Fibroblast of lung (primary cell): ENCODE results near the gene CCDC97. TPM values are rescaled to one million over a fixed set of nuclear protein-coding genes. Genes with fewer than 3 reads are reported as not detected.
A peak's percentile ranks its signal among the peaks of the same experiment; 100 is the strongest.

Source experiments
- DNase-seq, 2 donors: peaks; one replicate each; pipeline versions ENCODE4 v3.0.0 to v3.0.0-alpha.2; 2010; ENCODE audit warnings: low read depth in 2 of 2
- H2AFZ ChIP-seq: 2 replicates; pipeline ENCODE4 v1.5.1; 2012; ENCODE audit warnings: low read length, control low read depth, inconsistent platforms
- H3K27ac ChIP-seq: 2 replicates; pipeline ENCODE4 v1.5.1; 2011; ENCODE audit warnings: low read length, control low read depth; ENCODE audit not compliant: insufficient read depth
- H3K27me3 ChIP-seq: 2 replicates; pipeline ENCODE4 v1.5.1; 2011; ENCODE audit warnings: mild to moderate bottlenecking, low read length; ENCODE audit not compliant: control insufficient read depth, insufficient read depth
- H3K36me3 ChIP-seq: 2 replicates; pipeline ENCODE4 v1.5.1; 2011; ENCODE audit warnings: low read length; ENCODE audit not compliant: control insufficient read depth, insufficient read depth
- H3K4me1 ChIP-seq: 2 replicates; pipeline ENCODE4 v1.5.1; 2011; ENCODE audit warnings: low read length; ENCODE audit not compliant: control insufficient read depth, insufficient read depth; ENCODE audit errors: extremely low read depth
- H3K4me2 ChIP-seq: 2 replicates; pipeline ENCODE4 v1.5.1; 2011; ENCODE audit warnings: low read length, control low read depth; ENCODE audit not compliant: insufficient read depth; ENCODE audit errors: extremely low read depth
- H3K4me3 ChIP-seq, 4 experiments: fragments of 200-600 bp in 1 of 4; sonication (generic) in 1 of 4; replicated peaks in 1 of 4; 2 replicates each; pipeline ENCODE4 v1.5.1; 2011 to 2016; ENCODE audit warnings: low read length in 4 of 4, low read depth in 3 of 4, mild to moderate bottlenecking in 3 of 4, control low read depth in 2 of 4, inconsistent platforms in 1 of 4, mixed read lengths in 1 of 4; ENCODE audit not compliant: insufficient read depth in 1 of 4; ENCODE audit errors: control extremely low read depth in 1 of 4
- H3K79me2 ChIP-seq: 2 replicates; pipeline ENCODE4 v1.5.1; 2012; ENCODE audit warnings: mild to moderate bottlenecking, low read length, inconsistent platforms; ENCODE audit not compliant: control insufficient read depth, insufficient read depth
- H3K9ac ChIP-seq: 2 replicates; pipeline ENCODE4 v1.5.1; 2011; ENCODE audit warnings: mild to moderate bottlenecking, low read length, control low read depth; ENCODE audit not compliant: insufficient read depth
- H3K9me3 ChIP-seq: 2 replicates; pipeline ENCODE4 v1.5.1; 2012; ENCODE audit warnings: low read depth, low read length; ENCODE audit not compliant: control insufficient read depth, insufficient read depth
- H4K20me1 ChIP-seq: 2 replicates; pipeline ENCODE4 v1.5.1; 2011; ENCODE audit warnings: low read length; ENCODE audit not compliant: control insufficient read depth, insufficient read depth; ENCODE audit errors: extremely low read depth
- EZH2 ChIP-seq: IDR thresholded peaks from 2 replicates; pipeline ENCODE4 v1.5.1; 2012; ENCODE audit warnings: low read length, control low read depth, mild to moderate bottlenecking; ENCODE audit errors: missing control alignments
- polyA plus RNA-seq, 2 donors: library from polyadenylated mRNA; depleted of rRNA in 1 of 2; stranded (reverse) in 1 of 2; unstranded in 1 of 2; fragments of >200 nt; gene quantifications; 2 replicates each; pipeline ENCODE4 v1.2.1, GENCODE V29; 2011 to 2012; ENCODE audit warnings: missing spikeins in 1 of 2
- total RNA-seq: library from RNA; depleted of rRNA; stranded (reverse); fragments of >200 nt; gene quantifications from 2 replicates; pipeline ENCODE4 v1.2.1, GENCODE V29; 2014
- TF ChIP-seq, protein P1 (sequence below), 2 donors: IDR thresholded peaks in 1 of 2; conservative IDR thresholded peaks in 1 of 2; 1 replicate in 1 of 2; 2 replicates in 1 of 2; pipeline ENCODE4 v1.5.1; 2011 to 2012; ENCODE audit warnings: low read length in 2 of 2, control low read depth in 1 of 2, inconsistent platforms in 1 of 2, low read depth in 1 of 2, mild to moderate bottlenecking in 1 of 2

Gene CCDC97
- total and polyA plus RNA-seq, 2 donors (not counting 1 experiment from before 2014, with no cell fraction given), result 6.3 to 7.8 TPM

DNA sequence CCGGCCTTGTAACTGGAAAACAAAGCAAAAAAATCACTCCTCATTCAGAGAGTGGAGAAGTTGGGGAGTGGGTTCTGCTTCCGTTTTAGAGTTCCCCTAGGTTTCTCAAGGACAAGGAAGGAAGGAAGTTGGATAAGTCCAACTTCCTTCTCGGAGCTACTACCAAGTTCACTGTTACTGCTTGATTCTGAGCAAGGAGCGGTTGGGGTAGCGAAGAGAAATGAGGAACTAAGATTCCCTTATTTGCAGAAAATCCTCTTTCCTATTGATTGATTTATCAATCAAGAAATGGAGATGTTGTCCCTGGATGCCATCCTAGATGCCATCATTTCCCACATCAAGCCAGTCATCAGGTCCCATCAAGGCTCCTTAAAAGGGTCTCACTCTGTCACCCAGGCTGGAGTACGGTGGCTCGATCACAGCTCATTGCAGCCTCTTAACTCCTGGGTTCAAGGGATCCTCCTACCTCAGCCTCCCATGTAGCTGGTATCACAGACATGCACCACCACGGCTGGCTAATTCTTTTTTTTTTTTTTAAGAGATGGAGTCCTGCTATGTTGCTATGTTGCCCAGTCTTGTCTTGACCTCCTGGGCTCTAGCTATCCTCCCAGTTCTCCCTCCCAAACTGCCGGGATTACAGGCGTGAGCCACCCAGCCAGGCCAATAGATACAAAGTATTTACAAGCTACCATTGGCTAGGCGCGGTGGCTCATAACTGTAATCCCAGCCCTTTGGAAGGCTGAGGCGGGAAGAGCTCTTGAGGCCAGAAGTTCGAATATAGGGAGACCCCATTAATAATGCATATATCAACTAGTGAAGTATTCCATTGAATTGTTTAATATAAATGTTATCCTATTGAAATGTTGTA lies 54.8 kb downstream of the CCDC97 start:
- H3K36me3 ChIP-seq, result no peaks in the 10 kb centered on the region
- H4K20me1 ChIP-seq, result no peaks in the 10 kb centered on the region
- DNase-seq, result no peak
- peak overlapping the region; percentile 100 for H3K9ac ChIP-seq
- peaks cover 11% of the 10 kb centered on the region for H3K4me1 ChIP-seq
- H2AFZ ChIP-seq, result no peak overlapping the region
- TF ChIP-seq, protein P1, sequence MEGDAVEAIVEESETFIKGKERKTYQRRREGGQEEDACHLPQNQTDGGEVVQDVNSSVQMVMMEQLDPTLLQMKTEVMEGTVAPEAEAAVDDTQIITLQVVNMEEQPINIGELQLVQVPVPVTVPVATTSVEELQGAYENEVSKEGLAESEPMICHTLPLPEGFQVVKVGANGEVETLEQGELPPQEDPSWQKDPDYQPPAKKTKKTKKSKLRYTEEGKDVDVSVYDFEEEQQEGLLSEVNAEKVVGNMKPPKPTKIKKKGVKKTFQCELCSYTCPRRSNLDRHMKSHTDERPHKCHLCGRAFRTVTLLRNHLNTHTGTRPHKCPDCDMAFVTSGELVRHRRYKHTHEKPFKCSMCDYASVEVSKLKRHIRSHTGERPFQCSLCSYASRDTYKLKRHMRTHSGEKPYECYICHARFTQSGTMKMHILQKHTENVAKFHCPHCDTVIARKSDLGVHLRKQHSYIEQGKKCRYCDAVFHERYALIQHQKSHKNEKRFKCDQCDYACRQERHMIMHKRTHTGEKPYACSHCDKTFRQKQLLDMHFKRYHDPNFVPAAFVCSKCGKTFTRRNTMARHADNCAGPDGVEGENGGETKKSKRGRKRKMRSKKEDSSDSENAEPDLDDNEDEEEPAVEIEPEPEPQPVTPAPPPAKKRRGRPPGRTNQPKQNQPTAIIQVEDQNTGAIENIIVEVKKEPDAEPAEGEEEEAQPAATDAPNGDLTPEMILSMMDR (conservative IDR thresholded peaks at IDR 0.05 in 1 of 2, IDR thresholded peaks at IDR 0.05 in 1 of 2; ENCODE audit: low read depth in 1 of 2, low read length in 2 of 2), result no peak
- no peak for TF ChIP-seq EZH2
- peak overlapping the region; percentile 100 for H3K27ac ChIP-seq
- no peaks in the 10 kb centered on the region for H3K27me3 ChIP-seq
- peak overlapping the region; percentile 87 to 98 (median 92) for H3K4me3 ChIP-seq
- no peaks in the 10 kb centered on the region for H3K9me3 ChIP-seq
- peaks cover 14% of the 10 kb centered on the region for H3K79me2 ChIP-seq
- peak overlapping the region; percentile 33 for H3K4me2 ChIP-seq

DNA sequence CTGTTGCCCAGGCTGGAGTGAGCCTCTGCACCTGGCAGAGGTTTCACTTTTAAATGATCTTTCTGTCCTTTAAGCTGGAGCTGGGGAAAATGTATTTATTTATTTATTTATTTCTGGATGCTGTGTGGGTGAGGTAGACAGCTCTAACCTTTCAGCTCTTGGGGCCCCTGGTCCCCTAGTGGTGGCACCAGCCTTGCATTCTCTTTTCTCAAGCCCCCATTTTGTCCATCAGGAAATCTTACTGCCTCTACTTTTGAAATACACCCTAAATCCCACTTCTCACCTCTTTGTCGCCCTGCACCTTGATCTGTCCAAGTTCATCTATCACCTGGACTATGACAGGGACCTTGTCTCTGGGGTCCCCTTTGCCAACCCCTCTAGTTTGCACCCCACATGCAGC lies 56.1 kb downstream of the CCDC97 start:
- Histone ChIP-seq H3K9ac (no peak overlapping the region), H3K9me3 (no peaks in the 10 kb centered on the region), H3K36me3 (no peaks in the 10 kb centered on the region), H3K4me1 (peaks cover 11% of the 10 kb centered on the region), H3K27me3 (no peaks in the 10 kb centered on the region), H3K79me2 (peaks cover 14% of the 10 kb centered on the region), H3K4me3 (no peak overlapping the region), H3K4me2 (no peak overlapping the region), H2AFZ (no peak overlapping the region), H4K20me1 (no peaks in the 10 kb centered on the region), H3K27ac (no peak overlapping the region)
- DNase-seq, result no peak
- no peak for TF ChIP-seq EZH2
- TF ChIP-seq, protein P1 (conservative IDR thresholded peaks at IDR 0.05 in 1 of 2, IDR thresholded peaks at IDR 0.05 in 1 of 2; ENCODE audit: low read depth in 1 of 2, low read length in 2 of 2), result no peak

DNA sequence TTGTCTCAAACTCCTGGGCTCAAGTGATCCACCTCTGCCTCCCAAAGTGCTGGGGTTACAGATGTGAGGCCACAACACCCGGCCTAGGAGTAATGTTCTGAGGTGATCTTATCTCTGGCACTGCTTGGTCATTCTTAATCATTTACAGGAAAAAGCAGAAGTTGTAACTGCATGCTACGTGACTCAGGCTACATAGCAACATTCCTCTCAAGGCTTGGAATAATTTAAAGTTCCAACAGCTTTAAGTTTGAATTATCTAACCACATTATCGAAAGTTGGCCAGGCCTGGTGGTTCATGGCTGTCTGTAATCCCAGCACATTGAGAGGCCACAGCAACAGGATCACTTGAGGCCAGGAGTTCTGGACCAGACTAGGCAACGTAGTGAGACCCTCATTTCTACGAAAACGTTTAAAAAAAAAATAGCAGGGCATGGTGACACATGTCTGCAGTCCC lies 57.9 kb downstream of the CCDC97 start:
- H3K4me2 ChIP-seq, result peak overlapping the region; percentile 19
- H3K36me3 ChIP-seq, result no peaks in the 10 kb centered on the region
- no peak overlapping the region for H2AFZ ChIP-seq
- no peak overlapping the region for H3K9ac ChIP-seq
- TF ChIP-seq EZH2, result no peak
- TF ChIP-seq, protein P1 (conservative IDR thresholded peaks at IDR 0.05 in 1 of 2, IDR thresholded peaks at IDR 0.05 in 1 of 2; ENCODE audit: low read depth in 1 of 2, low read length in 2 of 2), result no peak
- peaks cover 14% of the 10 kb centered on the region for H3K79me2 ChIP-seq
- no peaks in the 10 kb centered on the region for H3K27me3 ChIP-seq
- no peaks in the 10 kb centered on the region for H3K9me3 ChIP-seq
- H3K4me3 ChIP-seq, result no peak overlapping the region
- no peaks in the 10 kb centered on the region for H4K20me1 ChIP-seq
- DNase-seq, result peak; percentile 84 to 98
- H3K4me1 ChIP-seq, result peaks cover 11% of the 10 kb centered on the region
- peak overlapping the region; percentile 71 for H3K27ac ChIP-seq
